Measurements from ENCODE around the gene MAPK8IP3.

The MAPK8IP3 gene

DNA sequence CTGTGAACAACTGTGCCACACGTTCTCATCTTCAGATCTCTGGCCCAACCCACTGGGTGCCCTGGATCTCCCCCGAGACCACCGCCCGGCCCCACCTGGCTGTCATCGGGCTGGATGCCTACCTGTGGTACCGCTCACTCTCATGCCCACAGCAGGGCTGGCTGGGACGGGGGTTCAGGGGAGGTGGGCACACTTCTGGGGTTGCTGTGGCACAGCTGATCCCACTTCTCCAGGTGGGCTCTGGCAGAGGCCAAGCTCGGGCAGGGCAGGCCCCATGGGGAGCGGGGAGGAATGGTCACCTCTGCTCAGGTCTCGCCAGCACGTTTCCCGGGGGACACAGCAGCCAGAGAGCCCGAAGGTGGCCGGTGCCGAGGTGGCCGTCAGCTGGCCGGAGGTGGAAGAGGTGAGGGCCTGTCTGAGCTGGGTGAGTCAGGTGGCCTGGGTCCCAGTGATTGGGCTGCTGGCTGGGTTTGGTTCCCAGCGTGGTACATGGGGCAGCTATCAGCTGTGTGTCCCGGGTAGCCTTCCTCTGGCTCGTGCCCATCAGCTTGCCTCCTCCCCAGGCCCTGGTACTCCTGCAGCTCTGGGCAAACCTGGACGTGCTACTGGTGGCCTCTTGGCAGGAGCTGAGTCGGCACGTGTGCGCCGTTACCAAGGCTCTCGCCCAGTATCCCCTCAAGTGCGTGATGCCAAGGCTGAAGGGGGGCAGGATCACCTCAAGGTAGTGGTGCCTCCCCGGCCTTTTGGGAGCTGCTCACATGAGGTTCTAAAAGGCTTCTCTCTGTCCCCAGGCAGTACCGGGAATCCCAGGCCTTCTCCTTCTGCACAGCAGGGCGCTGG, 69.2 kb downstream of the MAPK8IP3 start:
- DNase-seq = no peak

DNA sequence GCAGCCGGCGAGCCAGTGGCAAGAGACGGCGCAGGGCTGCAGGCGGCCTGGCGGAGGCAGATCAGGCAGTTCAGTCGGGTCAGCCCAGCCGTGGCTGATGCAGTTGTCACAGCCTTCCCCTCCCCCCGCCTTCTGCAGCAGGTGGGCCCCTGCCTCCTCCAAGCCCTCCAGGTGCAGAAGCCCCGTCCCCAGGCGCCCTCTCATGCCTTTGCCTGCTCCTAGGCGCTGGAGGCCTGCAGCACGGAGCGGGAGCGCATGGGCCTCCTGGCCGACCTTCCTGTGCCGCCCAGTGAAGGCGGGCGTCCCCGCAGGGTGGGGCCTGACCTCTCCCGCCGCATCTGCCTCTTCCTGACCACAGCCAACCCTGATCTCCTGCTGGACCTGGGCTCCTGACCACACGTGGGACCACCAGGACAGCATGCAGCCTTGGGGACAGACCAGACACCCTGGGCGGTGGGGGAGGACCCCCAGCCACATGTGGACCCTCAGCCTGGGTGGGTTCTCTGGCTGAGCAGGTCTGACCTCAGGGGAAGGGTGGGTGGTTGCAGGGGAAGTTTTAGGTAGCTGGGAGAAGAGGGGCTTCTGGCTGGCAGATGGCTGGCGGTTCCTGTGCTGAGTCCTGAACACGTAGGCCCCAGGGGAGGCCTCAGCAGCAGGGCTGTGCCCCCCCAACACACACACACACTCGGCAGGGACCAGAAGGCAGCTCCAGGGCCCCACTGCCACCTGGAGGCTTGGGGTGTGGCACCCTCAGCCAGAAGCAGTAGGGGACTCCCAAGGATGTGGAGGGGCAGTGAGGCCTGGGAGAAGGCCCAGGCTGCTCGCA, 70.1 kb downstream of the MAPK8IP3 start:
- DNase-seq = no peak

DNA sequence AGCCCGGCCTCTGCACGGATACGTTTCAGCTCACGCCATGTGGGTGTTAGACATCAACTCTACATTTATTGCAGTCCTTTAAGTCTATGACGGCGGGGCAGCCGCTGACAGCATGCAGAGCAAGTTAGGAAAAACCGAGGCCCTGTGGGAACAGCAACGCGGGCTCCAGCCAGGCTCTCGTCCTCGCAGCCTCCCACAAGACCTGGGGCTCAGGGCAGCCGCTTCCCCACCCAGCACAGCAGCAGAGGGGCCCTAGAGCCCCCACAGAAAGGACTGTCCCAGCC, 70.6 kb downstream of the MAPK8IP3 start:
- DNase-seq = no peak

DNA sequence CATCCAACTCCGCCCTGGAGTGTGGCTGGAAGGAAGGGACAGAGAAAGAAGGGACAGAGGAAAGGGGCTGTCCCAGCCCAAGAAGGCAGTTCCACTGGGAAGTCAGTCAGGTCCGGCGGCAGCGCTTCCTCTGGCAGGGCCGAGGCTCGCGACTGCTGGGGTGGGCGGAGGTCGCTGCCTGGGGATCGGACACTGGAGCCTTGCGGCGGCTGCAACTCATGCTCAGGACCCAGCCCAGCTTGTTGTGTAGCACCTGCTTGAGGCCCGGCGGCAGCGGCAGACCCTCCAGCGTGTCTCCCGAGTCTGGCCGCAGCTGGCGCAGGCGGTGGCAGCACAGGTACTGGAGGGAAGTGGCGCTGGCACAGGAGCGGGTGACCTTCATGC, 71.0 kb downstream of the MAPK8IP3 start:
- no peak for DNase-seq

- DNase-seq = no peak
Observed at GRCh38 chr16:1777375-1778199, 71.6 kb downstream of the MAPK8IP3 start.

GRCh38 chr16:1778200-1779179, 72.5 kb downstream of the MAPK8IP3 start:
- no peak for DNase-seq

DNA sequence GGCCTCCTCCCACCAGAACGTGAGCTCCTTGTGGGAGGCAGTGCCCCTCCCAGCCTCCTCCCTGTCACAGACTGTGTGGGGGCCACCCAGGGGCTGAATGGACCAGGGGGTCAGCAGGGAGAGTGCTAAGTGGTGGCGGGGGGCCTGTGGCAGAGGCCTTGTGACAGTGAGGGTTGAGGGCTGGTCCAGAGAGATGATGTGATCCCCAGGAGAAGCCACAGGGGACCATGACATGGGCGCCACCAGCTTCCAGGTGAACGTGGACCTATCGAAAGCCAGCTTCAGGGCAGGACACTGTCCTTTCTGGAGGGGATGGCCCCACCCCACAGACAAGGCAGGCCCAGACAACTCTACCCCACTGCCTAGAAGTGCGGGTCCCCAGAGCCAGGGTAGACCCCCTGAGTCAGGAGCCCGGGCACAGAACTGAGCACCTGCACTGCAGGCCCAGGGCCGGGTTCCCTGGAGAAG, 73.3 kb downstream of the MAPK8IP3 start:
- DNase-seq = no peak

- no peak for DNase-seq
Observed at GRCh38 chr16:1779741-1780676, 74.0 kb downstream of the MAPK8IP3 start.

DNA sequence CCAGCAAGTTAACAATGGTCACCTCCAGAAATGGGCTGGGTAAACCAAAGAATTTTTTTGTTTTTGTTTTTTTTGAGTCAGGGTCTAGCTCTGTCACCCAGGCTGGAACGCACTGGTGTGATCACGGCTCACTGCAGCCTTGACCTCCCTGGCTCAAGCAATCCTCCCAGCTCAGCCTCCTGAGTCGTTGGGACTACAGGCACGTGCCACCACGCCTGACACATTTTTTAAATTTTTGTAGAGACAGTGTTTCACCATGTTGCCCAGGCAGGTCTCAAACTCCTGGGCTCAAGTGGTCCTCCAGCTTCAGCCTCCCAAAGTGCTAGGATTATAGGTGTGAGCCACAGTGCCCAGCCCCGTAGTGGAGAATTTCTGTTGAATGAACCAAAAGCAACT, 74.7 kb downstream of the MAPK8IP3 start:
- DNase-seq = no peak

DNA sequence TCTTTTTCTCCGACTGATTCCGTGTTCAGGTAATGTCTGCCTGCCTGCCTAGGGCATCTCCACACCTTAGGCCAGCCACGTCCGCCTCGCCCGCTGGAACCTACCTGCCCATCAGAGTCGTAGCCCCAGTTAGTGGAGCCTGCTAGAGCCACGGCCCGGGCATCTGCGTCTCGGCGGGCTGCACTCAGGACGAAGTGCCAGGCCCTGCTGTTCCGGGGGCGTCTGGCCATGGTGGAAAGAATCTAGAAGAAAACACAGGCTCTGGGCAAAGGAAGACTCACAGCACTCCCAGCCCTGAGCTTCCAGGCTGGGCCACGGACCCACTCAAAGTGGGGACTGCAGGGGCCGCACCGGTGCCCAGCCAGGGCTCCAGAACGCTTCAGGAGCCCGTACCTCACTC, 75.3 kb downstream of the MAPK8IP3 start:
- no peak for DNase-seq

GRCh38 chr16:1781758-1782407, 75.9 kb downstream of the MAPK8IP3 start:
- peak; percentile 36 for DNase-seq

GRCh38 chr16:1782408-1783264, 76.6 kb downstream of the MAPK8IP3 start, which contains the start of the genes NUBP2 and SPSB3:
Gene NUBP2, plus strand, starts transcription at chr16:1782960. Its CDS starts 61 bp downstream, at chr16:1783021.
Gene SPSB3, minus strand, starts transcription at chr16:1782571. Its CDS starts 1,088 bp downstream, at chr16:1781483.
- peak; percentile 96 for DNase-seq

- DNase-seq = no peak
Observed at GRCh38 chr16:1784977-1785845, 79.2 kb downstream of the MAPK8IP3 start.

DNA sequence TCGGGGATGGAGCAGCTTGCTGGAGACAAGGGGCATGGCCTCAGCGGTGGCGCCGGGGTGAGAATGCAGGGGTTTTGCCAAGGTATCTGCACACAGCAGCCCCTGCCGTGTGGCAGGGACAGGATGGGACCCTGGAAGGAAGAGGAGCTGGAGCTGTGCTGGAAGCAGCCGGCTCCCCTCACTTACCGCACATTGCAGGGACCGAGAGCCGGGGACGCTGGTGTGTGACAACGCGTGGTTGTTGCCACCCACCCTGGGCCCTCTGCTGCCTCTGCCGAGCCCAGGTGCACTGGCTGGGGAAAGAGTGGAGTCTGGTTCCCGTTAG, 79.8 kb downstream of the MAPK8IP3 start:
- peak; percentile 1 for DNase-seq

DNA sequence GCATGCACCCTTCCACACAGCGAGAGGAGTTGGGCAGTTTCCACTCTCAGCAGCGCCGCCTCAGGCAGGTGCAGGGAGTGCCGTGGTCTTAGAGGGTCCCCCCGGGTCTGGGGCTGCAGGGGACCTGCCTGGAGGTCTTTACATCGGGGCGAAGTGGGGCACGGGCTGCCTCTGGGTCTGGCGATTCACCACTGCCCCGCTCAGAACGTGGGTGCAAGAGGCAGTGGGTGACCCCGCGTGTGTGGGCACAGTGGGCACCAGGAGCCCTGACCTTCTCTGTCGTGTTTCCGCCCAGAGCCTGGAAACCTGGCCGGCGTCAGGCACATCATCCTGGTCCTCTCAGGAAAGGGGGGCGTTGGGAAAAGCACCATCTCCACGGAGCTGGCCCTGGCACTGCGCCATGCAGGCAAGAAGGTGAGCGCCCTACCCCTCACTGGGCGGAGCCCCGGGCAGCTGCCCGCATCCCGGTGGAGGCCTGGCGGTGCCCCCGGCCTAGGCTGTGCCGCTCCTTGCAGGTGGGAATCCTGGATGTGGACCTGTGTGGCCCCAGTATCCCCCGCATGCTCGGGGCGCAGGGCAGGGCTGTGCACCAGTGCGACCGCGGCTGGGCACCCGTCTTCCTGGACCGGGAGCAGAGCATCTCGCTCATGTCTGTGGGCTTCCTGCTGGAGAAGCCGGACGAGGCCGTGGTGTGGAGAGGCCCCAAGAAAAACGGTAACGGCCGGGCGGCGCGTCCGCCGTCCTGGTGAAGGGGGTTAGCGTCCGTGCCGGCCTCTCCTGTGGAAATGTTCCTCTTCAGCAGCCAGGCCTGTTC, 80.5 kb downstream of the MAPK8IP3 start:
- no peak for DNase-seq

- no peak for DNase-seq
Observed at GRCh38 chr16:1787056-1787321, 81.0 kb downstream of the MAPK8IP3 start.

DNA sequence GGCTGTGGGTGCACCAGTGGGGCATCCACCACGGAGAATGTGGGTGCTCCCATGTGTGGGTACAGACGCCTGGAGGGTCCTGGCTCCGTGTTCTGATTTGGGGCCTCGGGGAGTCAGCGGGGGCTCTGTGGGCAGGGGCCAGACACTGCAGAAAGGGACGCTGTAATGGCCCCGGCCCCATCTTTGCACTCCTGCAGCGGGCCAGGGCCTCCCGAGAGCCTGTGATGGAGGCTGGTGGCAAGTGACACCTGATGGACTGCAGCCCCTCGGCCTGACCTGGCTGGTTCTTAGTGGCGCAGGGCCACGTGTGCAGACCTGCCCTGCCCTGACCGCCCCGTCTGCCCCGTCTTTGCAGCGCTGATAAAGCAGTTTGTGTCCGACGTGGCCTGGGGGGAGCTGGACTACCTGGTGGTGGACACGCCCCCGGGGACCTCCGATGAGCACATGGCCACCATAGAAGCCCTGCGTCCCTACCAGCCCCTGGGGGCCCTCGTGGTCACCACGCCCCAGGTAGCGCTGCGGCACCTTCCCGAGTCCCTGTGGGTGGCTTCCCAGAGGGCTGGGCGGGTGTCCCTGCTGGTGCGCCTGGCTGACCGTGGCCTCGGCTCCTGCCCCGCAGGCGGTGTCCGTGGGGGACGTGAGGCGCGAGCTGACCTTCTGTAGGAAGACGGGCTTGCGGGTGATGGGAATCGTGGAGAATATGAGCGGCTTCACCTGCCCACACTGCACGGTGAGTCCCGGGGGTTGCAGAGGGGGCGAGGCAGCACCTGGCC, 81.5 kb downstream of the MAPK8IP3 start:
- peak; percentile 1 for DNase-seq

Data from stimulated activated CD4-positive, alpha-beta T cell treated with anti-CD3 and anti-CD28 coated beads, Interleukin-4, amount 100 ng/mL, for 1 hour (primary cell).